Measurements from ENCODE around the gene NTSR1. TPM values are rescaled to one million over a fixed set of nuclear protein-coding genes. Genes with fewer than 3 reads are reported as not detected.
A peak's percentile ranks its signal among the peaks of the same experiment; 100 is the strongest.

NTSR1 gene
- total and polyA plus RNA-seq, 4 experiments from 2014 or later: 0.30 to 0.38 TPM; not detected in 2

DNA sequence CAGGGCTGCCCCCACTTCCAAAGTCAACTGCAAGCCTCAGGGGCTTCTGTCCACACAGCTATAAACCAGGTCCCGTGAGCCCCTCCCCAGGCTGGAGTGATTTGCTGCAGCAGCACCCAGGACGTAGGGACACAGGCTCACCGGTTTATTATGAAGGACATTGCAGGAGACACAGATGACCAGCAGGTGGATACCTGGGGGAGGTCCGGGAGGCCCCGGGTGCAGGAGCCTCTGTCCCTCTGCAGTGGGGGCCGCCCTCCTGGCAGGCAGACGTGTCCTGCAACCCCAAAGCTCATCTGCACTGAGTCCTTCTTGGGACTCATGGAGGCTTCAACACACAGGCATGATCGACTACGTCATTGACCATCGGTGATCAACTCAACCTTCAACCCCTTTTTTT, 14.5 kb upstream of the NTSR1 start:
- no peaks in the 10 kb centered on the region for H3K36me3 ChIP-seq (ENCODE audit: insufficient read depth, low read length)
- Mint-ChIP-seq H3K27me3 (peaks cover 0 to 4% of the 10 kb centered on the region in 2 donors), H3K4me1 (peaks cover 0 to 7% (median 0%) of the 10 kb centered on the region in 4 donors), H3K9me3 (no peaks in the 10 kb centered on the region), H3K4me3 (no peak overlapping the region), H3K36me3 (no peaks in the 10 kb centered on the region), H3K27ac (no peak overlapping the region)
- intact Hi-C loops (cut with micrococcal nuclease): no loop called here
- H3K4me3 ChIP-seq (ENCODE audit: low read length in 2 of 2): no peak overlapping the region
- DNase-seq: no peak
- POLR2A ChIA-PET (ENCODE audit: partially characterized antibody): no interaction called here
- H3K27me3 ChIP-seq (ENCODE audit: insufficient read depth, low read length): no peaks in the 10 kb centered on the region
- no peaks in the 10 kb centered on the region for H3K4me1 ChIP-seq (ENCODE audit: insufficient read depth, low read length)
- no peak overlapping the region for H3K27ac ChIP-seq (ENCODE audit: low read depth, low read length)
- CTCF ChIA-PET (ENCODE audit: partially characterized antibody): no interaction called here
- no peaks in the 10 kb centered on the region for H3K9me3 ChIP-seq (ENCODE audit: control insufficient read depth in 1 of 2, low read length in 2 of 2)

DNA sequence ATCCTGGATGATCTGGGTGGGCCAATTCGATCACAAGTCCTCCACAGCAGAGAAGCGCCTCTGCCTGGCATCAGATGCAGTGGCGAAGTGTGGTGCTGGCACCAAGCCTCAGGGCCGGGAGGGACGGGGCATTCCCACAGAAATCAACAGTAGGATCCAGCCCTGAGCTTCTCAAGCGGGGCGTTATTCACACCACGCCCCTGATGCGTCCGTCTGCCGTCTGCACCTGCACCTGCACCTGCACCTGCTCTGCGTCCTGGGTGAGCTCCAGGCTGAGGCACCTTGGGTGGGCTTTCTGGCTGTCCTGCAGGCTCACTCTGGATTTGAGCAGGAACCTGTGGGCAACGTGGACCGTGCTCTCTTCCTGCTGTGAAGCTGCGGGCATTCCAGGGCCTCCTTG, 13.8 kb upstream of the NTSR1 start:
- Histone ChIP-seq H3K4me3 (ENCODE audit: low read length in 2 of 2) (no peak overlapping the region), H3K27ac (ENCODE audit: low read depth, low read length) (no peak overlapping the region), H3K4me1 (ENCODE audit: insufficient read depth, low read length) (no peaks in the 10 kb centered on the region), H3K27me3 (ENCODE audit: insufficient read depth, low read length) (no peaks in the 10 kb centered on the region), H3K36me3 (ENCODE audit: insufficient read depth, low read length) (no peaks in the 10 kb centered on the region), H3K9me3 (ENCODE audit: control insufficient read depth in 1 of 2, low read length in 2 of 2) (no peaks in the 10 kb centered on the region)
- no peaks in the 10 kb centered on the region for H3K36me3 Mint-ChIP-seq
- CTCF ChIA-PET (ENCODE audit: partially characterized antibody): no interaction called here
- DNase-seq: no peak
- H3K4me1 Mint-ChIP-seq: peaks cover 0 to 7% (median 0%) of the 10 kb centered on the region in 4 donors
- H3K4me3 Mint-ChIP-seq: no peak overlapping the region
- H3K27ac Mint-ChIP-seq: no peak overlapping the region
- intact Hi-C loops (cut with micrococcal nuclease): no loop called here
- no peaks in the 10 kb centered on the region for H3K9me3 Mint-ChIP-seq
- H3K27me3 Mint-ChIP-seq: peaks cover 0 to 4% of the 10 kb centered on the region in 2 donors
- POLR2A ChIA-PET (ENCODE audit: partially characterized antibody): no interaction called here

DNA sequence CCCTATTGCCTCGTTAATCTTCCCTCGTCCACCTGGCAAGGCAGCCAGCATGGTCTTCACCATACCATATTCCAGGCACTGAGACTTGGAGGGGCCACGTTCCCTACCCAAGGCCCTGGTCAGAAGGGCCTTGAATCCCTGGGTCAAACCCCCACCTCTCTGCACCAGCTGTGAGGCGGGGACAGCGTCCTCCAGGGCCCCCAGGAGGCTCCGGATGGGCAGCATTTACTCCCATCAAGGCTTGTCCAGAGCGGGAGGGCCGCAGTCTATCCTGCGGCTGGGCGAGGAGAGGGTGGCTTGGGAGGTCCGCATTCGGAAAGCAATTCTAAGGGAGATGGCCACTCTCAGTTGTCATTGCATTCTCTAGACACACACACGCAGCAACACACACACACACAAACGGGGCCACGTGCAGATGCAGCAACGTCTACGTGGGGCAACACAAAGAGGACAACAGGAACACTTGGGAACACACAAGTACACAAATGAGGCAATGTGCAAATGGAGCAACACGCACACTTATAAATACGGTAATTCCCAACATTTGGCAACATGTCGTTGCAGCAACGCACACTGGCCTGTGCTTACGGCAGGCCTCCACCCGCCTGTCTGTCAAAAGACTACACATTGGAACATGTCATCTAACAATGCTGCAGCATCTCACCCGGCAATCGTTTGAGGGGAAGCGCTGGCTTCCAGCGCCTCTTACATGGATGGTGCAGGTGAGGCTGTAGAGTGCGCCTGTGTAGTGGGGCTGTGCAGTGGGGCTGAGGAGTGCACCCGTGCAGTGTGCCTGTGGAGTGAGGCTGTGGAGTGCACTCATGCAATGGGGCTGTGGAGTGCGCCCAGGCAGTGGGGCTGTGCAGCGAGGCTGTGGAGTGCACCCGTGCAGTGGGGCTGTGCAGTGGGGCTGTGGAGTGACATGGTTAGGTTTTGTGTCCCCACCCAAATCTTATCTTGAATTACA, 12.9 kb upstream of the NTSR1 start:
- CTCF ChIA-PET (ENCODE audit: partially characterized antibody): no interaction called here
- Histone ChIP-seq H3K36me3 (ENCODE audit: insufficient read depth, low read length) (no peaks in the 10 kb centered on the region), H3K4me1 (ENCODE audit: insufficient read depth, low read length) (no peaks in the 10 kb centered on the region), H3K9me3 (ENCODE audit: control insufficient read depth in 1 of 2, low read length in 2 of 2) (no peaks in the 10 kb centered on the region), H3K27me3 (ENCODE audit: insufficient read depth, low read length) (no peaks in the 10 kb centered on the region), H3K27ac (ENCODE audit: low read depth, low read length) (no peak overlapping the region), H3K4me3 (ENCODE audit: low read length in 2 of 2) (no peak overlapping the region)
- POLR2A ChIA-PET (ENCODE audit: partially characterized antibody): no interaction called here
- Mint-ChIP-seq H3K36me3 (no peaks in the 10 kb centered on the region), H3K4me3 (no peak overlapping the region), H3K27ac (peak overlapping the region in 1 of 7 donors; percentile 42), H3K27me3 (peaks cover 0 to 4% of the 10 kb centered on the region in 2 donors), H3K4me1 (peaks cover 0 to 7% (median 0%) of the 10 kb centered on the region in 4 donors), H3K9me3 (no peaks in the 10 kb centered on the region)
- no peak for DNase-seq
- intact Hi-C loops (cut with micrococcal nuclease): no loop called here

DNA sequence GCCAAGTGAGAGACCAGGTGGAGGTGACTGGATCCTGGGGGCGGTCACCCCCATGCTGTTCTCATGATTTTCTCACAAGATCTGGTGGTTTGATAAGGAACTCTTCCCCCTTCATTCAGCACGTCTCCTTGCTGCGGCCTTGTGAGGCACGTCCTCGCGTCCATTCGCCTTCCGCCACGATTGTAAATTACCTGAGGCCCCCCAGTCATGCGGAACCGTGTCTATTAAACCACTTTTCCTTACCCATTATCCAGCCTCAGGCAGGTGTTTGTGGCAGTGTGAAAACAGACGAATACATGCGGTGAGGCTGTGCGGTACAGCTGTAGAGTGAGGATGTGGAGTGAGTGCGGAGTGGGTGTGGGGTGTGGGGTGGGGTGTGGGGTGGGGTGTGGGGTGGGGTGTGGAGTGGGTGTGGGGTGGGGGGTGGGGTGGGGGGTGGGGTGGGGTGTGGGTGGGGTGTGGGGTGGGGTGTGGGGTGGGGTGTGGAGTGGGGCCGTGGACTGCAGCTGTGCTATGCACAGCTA, 12.1 kb upstream of the NTSR1 start:
- Mint-ChIP-seq H3K9me3 (no peaks in the 10 kb centered on the region), H3K36me3 (no peaks in the 10 kb centered on the region), H3K4me3 (peak overlapping the region in 1 of 8 donors; percentile 7), H3K27ac (no peak overlapping the region), H3K27me3 (peaks cover 0 to 2% of the 10 kb centered on the region in 2 donors), H3K4me1 (peaks cover 0 to 7% (median 0%) of the 10 kb centered on the region in 4 donors)
- intact Hi-C loops (cut with micrococcal nuclease): no loop called here
- Histone ChIP-seq H3K27me3 (ENCODE audit: insufficient read depth, low read length) (no peaks in the 10 kb centered on the region), H3K4me1 (ENCODE audit: insufficient read depth, low read length) (no peaks in the 10 kb centered on the region), H3K4me3 (ENCODE audit: low read length in 2 of 2) (no peak overlapping the region), H3K27ac (ENCODE audit: low read depth, low read length) (no peak overlapping the region), H3K36me3 (ENCODE audit: insufficient read depth, low read length) (no peaks in the 10 kb centered on the region), H3K9me3 (ENCODE audit: control insufficient read depth in 1 of 2, low read length in 2 of 2) (no peaks in the 10 kb centered on the region)
- DNase-seq: no peak
- ChIA-PET CTCF (ENCODE audit: partially characterized antibody) (no interaction called here), POLR2A (ENCODE audit: partially characterized antibody) (no interaction called here)

DNA sequence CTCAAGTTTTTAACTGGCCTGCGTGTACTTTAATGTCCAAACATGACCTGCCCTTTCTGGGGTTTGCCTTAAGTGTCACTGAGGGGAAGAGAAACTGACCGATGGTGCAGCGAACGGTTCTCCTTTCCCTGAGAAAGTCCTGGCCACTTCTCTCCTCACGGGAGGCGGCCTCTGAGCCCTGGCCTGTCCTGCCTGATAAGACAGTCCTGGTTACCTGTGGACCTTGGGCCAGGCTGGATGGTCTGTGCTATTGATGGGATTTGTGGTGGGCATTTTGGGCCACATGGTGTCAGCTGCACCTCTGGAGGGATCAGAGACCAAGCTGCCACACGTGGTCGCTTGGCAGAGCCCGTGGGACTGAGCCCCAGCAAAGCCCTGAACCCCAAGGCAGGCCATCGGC, 11.6 kb upstream of the NTSR1 start:
- Mint-ChIP-seq H3K4me1 (peaks cover 0 to 7% (median 0%) of the 10 kb centered on the region in 4 donors), H3K27me3 (no peaks in the 10 kb centered on the region), H3K9me3 (no peaks in the 10 kb centered on the region), H3K27ac (no peak overlapping the region), H3K4me3 (no peak overlapping the region), H3K36me3 (no peaks in the 10 kb centered on the region)
- no peak for DNase-seq
- H3K36me3 ChIP-seq (ENCODE audit: insufficient read depth, low read length): no peaks in the 10 kb centered on the region
- H3K9me3 ChIP-seq (ENCODE audit: control insufficient read depth in 1 of 2, low read length in 2 of 2): no peaks in the 10 kb centered on the region
- ChIA-PET CTCF (ENCODE audit: partially characterized antibody) (no interaction called here), POLR2A (ENCODE audit: partially characterized antibody) (no interaction called here)
- H3K27me3 ChIP-seq (ENCODE audit: insufficient read depth, low read length): no peaks in the 10 kb centered on the region
- H3K4me1 ChIP-seq (ENCODE audit: insufficient read depth, low read length): no peaks in the 10 kb centered on the region
- intact Hi-C loops (cut with micrococcal nuclease): no loop called here
- H3K27ac ChIP-seq (ENCODE audit: low read depth, low read length): no peak overlapping the region
- no peak overlapping the region for H3K4me3 ChIP-seq (ENCODE audit: low read length in 2 of 2)

DNA sequence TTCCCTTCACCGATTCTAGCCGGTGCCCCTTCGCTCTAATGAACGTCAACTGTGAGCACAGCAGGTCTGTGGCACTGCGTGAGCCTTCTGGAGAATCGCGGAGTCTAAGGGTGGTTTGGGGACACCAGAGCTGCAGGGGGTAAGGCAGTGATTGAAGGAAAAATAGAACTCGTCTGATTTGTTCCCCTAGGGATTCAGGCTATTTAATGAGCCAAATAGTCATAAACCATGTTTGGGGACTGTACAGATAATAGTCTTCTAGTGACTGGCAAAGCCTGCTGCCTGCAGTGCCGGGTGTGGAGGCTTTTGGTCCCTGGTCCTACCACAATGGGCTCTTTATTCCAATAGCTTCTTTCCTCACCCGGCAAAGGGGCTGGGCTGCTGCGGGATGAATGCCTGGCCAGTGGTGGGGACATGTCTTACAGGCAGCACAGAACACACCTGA, 11.1 kb upstream of the NTSR1 start:
- DNase-seq: no peak
- Histone ChIP-seq H3K4me3 (ENCODE audit: low read length in 2 of 2) (no peak overlapping the region), H3K36me3 (ENCODE audit: insufficient read depth, low read length) (no peaks in the 10 kb centered on the region), H3K4me1 (ENCODE audit: insufficient read depth, low read length) (no peaks in the 10 kb centered on the region), H3K27me3 (ENCODE audit: insufficient read depth, low read length) (no peaks in the 10 kb centered on the region), H3K27ac (ENCODE audit: low read depth, low read length) (no peak overlapping the region), H3K9me3 (ENCODE audit: control insufficient read depth in 1 of 2, low read length in 2 of 2) (no peaks in the 10 kb centered on the region)
- no peaks in the 10 kb centered on the region for H3K9me3 Mint-ChIP-seq
- ChIA-PET CTCF (ENCODE audit: partially characterized antibody) (no interaction called here), POLR2A (ENCODE audit: partially characterized antibody) (no interaction called here)
- H3K4me1 Mint-ChIP-seq: peaks cover 0 to 7% (median 0%) of the 10 kb centered on the region in 4 donors
- no peaks in the 10 kb centered on the region for H3K36me3 Mint-ChIP-seq
- H3K27ac Mint-ChIP-seq: no peak overlapping the region
- H3K4me3 Mint-ChIP-seq: no peak overlapping the region
- intact Hi-C loops (cut with micrococcal nuclease): no loop called here
- no peaks in the 10 kb centered on the region for H3K27me3 Mint-ChIP-seq

DNA sequence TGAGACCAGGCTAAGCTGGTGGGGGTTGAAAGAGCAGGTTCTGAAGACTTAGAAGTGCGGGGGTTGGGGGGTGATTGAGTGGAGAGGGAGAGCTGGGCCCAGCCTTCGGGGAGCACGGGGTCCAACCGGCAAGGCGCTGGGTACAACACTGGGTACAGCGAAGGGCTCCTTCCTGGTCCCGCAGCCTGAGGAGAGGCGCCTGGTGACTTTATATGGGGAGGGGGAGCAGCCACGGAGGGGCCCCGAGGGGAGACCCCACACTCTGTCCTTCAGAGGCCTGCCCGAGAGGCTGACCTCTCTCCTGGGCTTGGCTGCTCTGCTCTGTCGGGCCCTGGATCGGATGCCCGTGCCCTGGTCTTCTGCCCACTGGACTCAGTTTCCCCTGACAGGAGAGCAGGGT, 10.4 kb upstream of the NTSR1 start:
- no peaks in the 10 kb centered on the region for H3K36me3 Mint-ChIP-seq
- H3K9me3 Mint-ChIP-seq: no peaks in the 10 kb centered on the region
- intact Hi-C loops (cut with micrococcal nuclease): no loop called here
- no peaks in the 10 kb centered on the region for H3K27me3 Mint-ChIP-seq
- H3K4me3 Mint-ChIP-seq: no peak overlapping the region
- ChIA-PET CTCF (ENCODE audit: partially characterized antibody) (no interaction called here), POLR2A (ENCODE audit: partially characterized antibody) (no interaction called here)
- Histone ChIP-seq H3K27ac (ENCODE audit: low read depth, low read length) (no peak overlapping the region), H3K27me3 (ENCODE audit: insufficient read depth, low read length) (no peaks in the 10 kb centered on the region), H3K4me3 (ENCODE audit: low read length in 2 of 2) (no peak overlapping the region), H3K9me3 (ENCODE audit: control insufficient read depth in 1 of 2, low read length in 2 of 2) (no peaks in the 10 kb centered on the region), H3K36me3 (ENCODE audit: insufficient read depth, low read length) (no peaks in the 10 kb centered on the region), H3K4me1 (ENCODE audit: insufficient read depth, low read length) (no peaks in the 10 kb centered on the region)
- peaks cover 0 to 7% (median 0%) of the 10 kb centered on the region in 4 donors for H3K4me1 Mint-ChIP-seq
- DNase-seq: no peak
- no peak overlapping the region for H3K27ac Mint-ChIP-seq
